Activated CD8-positive, alpha-beta memory T cell treated with anti-CD3 and anti-CD28 coated beads, Interleukin-2, amount 10 ng/mL, durations not matched to agents 7 days and 5 days (primary cell): ENCODE measurements around the gene MCL1. TPM values are rescaled to one million over a fixed set of nuclear protein-coding genes. Genes with fewer than 3 reads are reported as not detected.
"Not testable (repeated sequence)": the region's sequence is repeated elsewhere in the genome, so short reads cannot be mapped to it uniquely, and the experiment has no call there.

Source experiments
- ATAC-seq: fragments of 150-1000 bp; cut with Tn5 transposase; one replicate; pipeline ENCODE4 v1.10.0; 2021; ENCODE audit warnings: moderate library complexity
- CTCF ChIA-PET: fragments of 350-600 bp; sonication (Branson Sonifier 250); formaldehyde crosslinking; loops from one replicate; lab custom pipeline; 2021; ENCODE audit warnings: antibody characterized with exemption; lab: Charles Lee
- DNase-seq: peaks from one replicate; pipeline ENCODE4 v3.0.0-alpha.2; 2020
- H3K27ac Mint-ChIP-seq: one replicate; pipeline ENCODE4 v1.8.0; 2021; ENCODE audit warnings: mild to moderate bottlenecking, mixed read lengths
- H3K27me3 Mint-ChIP-seq: one replicate; pipeline ENCODE4 v1.8.0; 2021; ENCODE audit warnings: mixed read lengths
- H3K36me3 Mint-ChIP-seq: one replicate; pipeline ENCODE4 v1.8.0; 2021; ENCODE audit warnings: mild to moderate bottlenecking, mixed read lengths
- H3K4me1 Mint-ChIP-seq: one replicate; pipeline ENCODE4 v1.8.0; 2021; ENCODE audit warnings: mixed read lengths
- H3K4me3 Mint-ChIP-seq: one replicate; pipeline ENCODE4 v1.8.0; 2021; ENCODE audit warnings: mild to moderate bottlenecking, moderate library complexity, mixed read lengths
- H3K9me3 Mint-ChIP-seq: one replicate; pipeline ENCODE4 v1.8.0; 2022; ENCODE audit warnings: low read depth, mixed read lengths
- total RNA-seq, 2 experiments: library from RNA; stranded (reverse); gene quantifications; one replicate each; pipeline ENCODE4 v1.2.3, GENCODE V29; 2021

Gene MCL1
- total RNA-seq, 2 experiments from 2014 or later = 373 to 408 TPM

GRCh38 chr1:150615346-150616201 is 36.2 kb upstream of the MCL1 start:
- Mint-ChIP-seq H3K27ac (peak overlapping the region; percentile 90), H3K27me3 (no peaks in the 10 kb centered on the region)
- CTCF ChIA-PET = interaction anchor here (0.8 to 19.0 kb wide), 6 partner anchors 37 to 152 kb away, joined by 3 to 297 read pairs (median 3); partner anchors contain the start of gene MCL1

GRCh38 chr1:150613061-150613920 is 33.9 kb upstream of the MCL1 start:
- Mint-ChIP-seq H3K4me3 (peak overlapping the region; percentile 63), H3K9me3 (no peaks in the 10 kb centered on the region)
- CTCF ChIA-PET = interaction anchor here (0.9 to 19.0 kb wide), 6 partner anchors 10 to 52 kb away, joined by 3 to 297 read pairs (median 4); partner anchors contain the start of gene ENSA

More at GRCh38 chr1:150615346-150616201, 36.2 kb upstream of the MCL1 start:
- Mint-ChIP-seq H3K9me3 (no peaks in the 10 kb centered on the region), H3K4me1 (peaks cover 75% of the 10 kb centered on the region), H3K36me3 (peaks cover 48% of the 10 kb centered on the region), H3K4me3 (peak overlapping the region; percentile 20)
- peak; percentile 8 for ATAC-seq
- DNase-seq = peak; percentile 63

DNA sequence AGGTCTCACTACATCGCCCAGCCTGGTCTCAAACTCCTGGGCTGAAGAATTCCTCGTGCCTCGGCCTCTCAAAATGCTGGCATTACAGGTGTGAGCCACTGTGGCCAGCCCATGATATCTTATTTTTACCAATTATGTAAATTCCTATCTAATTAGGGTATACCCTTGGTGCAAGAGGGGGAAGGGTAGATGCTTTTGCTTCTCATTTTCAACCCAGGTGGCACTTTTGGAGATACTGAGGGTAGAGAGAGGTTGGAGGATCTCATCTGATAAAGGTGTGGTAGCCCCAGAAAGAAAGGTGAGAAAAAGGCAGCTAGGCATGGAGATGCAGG is 32.6 kb upstream of the MCL1 start:
- CTCF ChIA-PET = interaction anchor here (1.0 to 19.0 kb wide), 4 partner anchors 9 to 51 kb away, joined by 4 to 297 read pairs (median 12); partner anchors contain the start of gene MCL1
- ATAC-seq = no peak
- Mint-ChIP-seq H3K4me1 (peaks cover 67% of the 10 kb centered on the region), H3K27ac (peak overlapping the region; percentile 83), H3K27me3 (no peaks in the 10 kb centered on the region), H3K9me3 (no peaks in the 10 kb centered on the region), H3K36me3 (peaks cover 38% of the 10 kb centered on the region), H3K4me3 (peak overlapping the region; percentile 43)
- DNase-seq = no peak

More at GRCh38 chr1:150613061-150613920, 33.9 kb upstream of the MCL1 start:
- Mint-ChIP-seq H3K4me1 (peaks cover 70% of the 10 kb centered on the region), H3K27ac (peak overlapping the region; percentile 83), H3K27me3 (no peaks in the 10 kb centered on the region), H3K36me3 (peaks cover 41% of the 10 kb centered on the region)
- peak; percentile 63 for ATAC-seq
- DNase-seq = peak; percentile 75

- peaks cover 35% of the 10 kb centered on the region for H3K36me3 Mint-ChIP-seq
- H3K27ac Mint-ChIP-seq = peak overlapping the region; percentile 83
- CTCF ChIA-PET = interaction anchor here (1.4 to 19.0 kb wide), 3 partner anchors 10 to 49 kb away, joined by 6 to 297 read pairs (median 21); partner anchors contain the start of gene MCL1
- ATAC-seq = no peak
- no peak overlapping the region for H3K4me3 Mint-ChIP-seq
- no peaks in the 10 kb centered on the region for H3K9me3 Mint-ChIP-seq
- no peaks in the 10 kb centered on the region for H3K27me3 Mint-ChIP-seq
- no peak for DNase-seq
- H3K4me1 Mint-ChIP-seq = peaks cover 55% of the 10 kb centered on the region
Measured at GRCh38 chr1:150610576-150610975, 31.2 kb upstream of the MCL1 start.

- Mint-ChIP-seq H3K27me3 (no peaks in the 10 kb centered on the region), H3K36me3 (peaks cover 30% of the 10 kb centered on the region), H3K4me3 (no peak overlapping the region), H3K27ac (peak overlapping the region; percentile 9), H3K9me3 (no peaks in the 10 kb centered on the region), H3K4me1 (peaks cover 50% of the 10 kb centered on the region)
- DNase-seq = no peak
- ATAC-seq = no peak
- CTCF ChIA-PET = interaction anchor here (0.9 to 19.0 kb wide), 5 partner anchors 11 to 58 kb away, joined by 3 to 297 read pairs (median 6); partner anchors contain the start of gene MCL1
Measured at GRCh38 chr1:150609732-150610131, 30.3 kb upstream of the MCL1 start.

DNA sequence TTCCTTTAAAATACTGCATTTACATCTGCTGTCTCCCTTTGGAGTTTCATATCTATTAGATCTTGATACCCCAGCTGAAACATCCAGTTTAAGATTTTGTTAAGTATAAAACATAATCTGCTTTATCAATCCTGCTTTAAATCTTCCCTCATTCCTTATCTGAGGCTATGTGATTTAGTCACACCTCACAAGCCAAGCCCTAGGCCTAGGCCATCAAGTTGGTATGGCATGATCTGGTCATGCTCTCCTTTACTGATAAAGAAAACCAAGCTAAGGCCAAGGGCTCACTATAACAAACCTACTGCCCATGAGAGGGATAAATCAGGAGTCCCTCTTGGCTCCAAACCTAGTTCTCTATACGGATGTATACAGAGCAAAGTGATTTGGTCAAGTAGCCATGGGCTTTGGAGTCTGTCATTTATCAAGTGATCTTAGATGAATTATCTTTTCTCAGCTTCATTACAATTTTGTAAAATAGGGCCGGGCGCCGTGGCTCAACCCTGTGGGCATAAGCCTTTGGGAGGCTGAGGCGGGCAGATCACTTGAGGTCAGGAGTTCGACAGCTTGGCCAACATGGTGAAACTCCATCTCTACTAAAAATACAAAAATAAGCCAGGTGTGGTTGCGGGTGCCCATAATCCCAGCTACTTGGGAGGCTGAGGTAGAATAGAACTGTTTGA is 27.2 kb upstream of the MCL1 start:
- CTCF ChIA-PET = interaction anchor here (0.9 to 19.0 kb wide), 4 partner anchors 11 to 45 kb away, joined by 3 to 297 read pairs (median 4); no protein-coding TSS in a partner anchor
- H3K4me3 Mint-ChIP-seq = no peak overlapping the region
- H3K4me1 Mint-ChIP-seq = peaks cover 29% of the 10 kb centered on the region
- ATAC-seq (no peak), DNase-seq (no peak)
- H3K9me3 Mint-ChIP-seq = no peaks in the 10 kb centered on the region
- H3K27ac Mint-ChIP-seq = no peak overlapping the region
- no peaks in the 10 kb centered on the region for H3K27me3 Mint-ChIP-seq
- H3K36me3 Mint-ChIP-seq = peaks cover 13% of the 10 kb centered on the region

DNA sequence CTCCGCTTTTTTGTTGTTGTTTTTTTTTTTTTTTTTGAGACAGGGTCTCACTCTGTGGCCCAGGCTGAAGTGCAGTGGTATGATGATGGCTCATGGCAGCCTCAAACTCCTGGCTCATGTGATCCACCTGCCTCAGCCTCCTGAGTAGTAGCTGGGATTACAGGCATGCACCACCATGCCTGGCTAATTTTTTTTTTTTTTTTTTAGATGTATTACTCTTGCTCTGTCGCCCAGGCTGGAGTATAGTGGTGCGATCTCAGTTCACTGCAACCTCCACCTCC is 26.0 kb upstream of the MCL1 start:
- Mint-ChIP-seq H3K36me3 (peaks cover 13% of the 10 kb centered on the region), H3K4me1 (peaks cover 22% of the 10 kb centered on the region)
- H3K4me3 Mint-ChIP-seq, H3K27me3 Mint-ChIP-seq, H3K9me3 Mint-ChIP-seq, H3K27ac Mint-ChIP-seq, DNase-seq, ATAC-seq: not testable (repeated sequence)
- CTCF ChIA-PET = interaction anchor here (19.0 kb wide), 1 partner anchor 44 kb away, joined by 297 read pairs; no protein-coding TSS in a partner anchor

DNA sequence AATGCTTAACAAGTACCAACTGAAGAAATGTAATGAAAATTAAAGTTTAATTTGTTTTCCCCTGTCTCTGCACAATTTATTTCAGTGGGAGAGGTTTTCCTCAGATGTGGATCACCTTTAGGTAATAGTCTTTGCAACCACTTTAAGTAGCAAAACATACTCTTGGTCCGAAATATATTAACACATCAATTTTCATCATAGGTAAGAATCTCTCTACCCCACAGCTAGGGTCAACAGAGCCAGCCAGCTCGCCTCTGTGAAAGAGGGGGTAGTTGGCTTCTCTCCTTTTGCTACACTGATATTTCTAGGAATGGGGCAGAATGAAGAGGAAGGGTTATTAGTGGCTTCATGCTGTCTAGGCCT is 24.8 kb upstream of the MCL1 start:
- CTCF ChIA-PET = interaction anchor here (1.5 kb wide), 1 partner anchor 44 kb away, joined by 5 read pairs; no protein-coding TSS in a partner anchor
- no peak overlapping the region for H3K4me3 Mint-ChIP-seq
- DNase-seq = no peak
- H3K4me1 Mint-ChIP-seq = peaks cover 15% of the 10 kb centered on the region
- no peak for ATAC-seq
- H3K36me3 Mint-ChIP-seq = peaks cover 8% of the 10 kb centered on the region
- peak overlapping the region; percentile 27 for H3K27ac Mint-ChIP-seq
- H3K27me3 Mint-ChIP-seq = no peaks in the 10 kb centered on the region
- H3K9me3 Mint-ChIP-seq = no peaks in the 10 kb centered on the region

DNA sequence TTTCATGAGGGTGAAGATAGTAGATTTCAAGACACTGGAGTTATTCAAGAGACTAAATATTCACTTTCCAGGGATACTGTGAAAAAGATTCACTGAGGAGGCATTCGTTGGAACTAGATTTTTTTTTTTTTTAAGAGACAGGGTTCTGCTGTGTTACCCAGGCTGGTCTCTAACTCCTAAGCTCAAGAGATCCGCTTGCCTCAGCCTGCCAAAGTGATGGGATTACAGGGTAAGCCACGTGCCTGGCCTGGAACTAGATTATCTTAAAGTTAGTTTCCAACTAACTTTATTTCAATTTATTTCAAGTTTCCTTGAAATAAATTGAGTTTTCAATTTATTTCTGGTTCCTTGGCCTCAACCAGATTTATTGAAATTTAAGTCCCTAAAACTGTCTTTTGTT is 24.3 kb upstream of the MCL1 start:
- Mint-ChIP-seq H3K4me3 (no peak overlapping the region), H3K36me3 (peaks cover 7% of the 10 kb centered on the region), H3K9me3 (no peaks in the 10 kb centered on the region), H3K4me1 (peaks cover 15% of the 10 kb centered on the region), H3K27ac (no peak overlapping the region), H3K27me3 (no peaks in the 10 kb centered on the region)
- no peak for ATAC-seq
- CTCF ChIA-PET = interaction anchor here (0.9 to 1.5 kb wide), 4 partner anchors 23 to 420 kb away, joined by 3 to 5 read pairs (median 3); no protein-coding TSS in a partner anchor
- no peak for DNase-seq

- not testable (repeated sequence) for H3K27me3 Mint-ChIP-seq, H3K36me3 Mint-ChIP-seq, ATAC-seq, H3K27ac Mint-ChIP-seq, H3K4me3 Mint-ChIP-seq, DNase-seq, H3K9me3 Mint-ChIP-seq
- CTCF ChIA-PET = interaction anchor here (1.3 kb wide), 1 partner anchor 32 kb away, joined by 3 read pairs; no protein-coding TSS in a partner anchor
- H3K4me1 Mint-ChIP-seq = peaks cover 15% of the 10 kb centered on the region
Measured at GRCh38 chr1:150602372-150602771, 23.0 kb upstream of the MCL1 start.

DNA sequence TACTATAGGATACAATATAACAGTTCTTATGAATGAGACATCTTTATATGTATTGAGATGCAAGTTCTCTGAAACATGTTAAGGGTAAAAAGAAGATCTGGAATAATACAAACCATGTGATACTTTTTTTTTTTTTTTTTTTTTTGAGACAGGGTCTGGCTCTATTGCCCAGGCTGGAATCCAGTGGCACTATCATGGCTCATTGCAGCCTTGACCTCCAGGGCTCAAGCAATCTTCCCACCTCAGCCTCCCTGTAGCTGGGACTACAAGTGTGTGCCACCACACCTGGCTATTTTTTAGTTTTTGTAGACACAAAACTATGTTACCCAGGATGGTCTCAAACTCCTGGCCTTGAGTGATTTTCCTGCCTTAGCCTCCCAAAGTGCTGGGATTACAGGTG is 22.1 kb upstream of the MCL1 start:
- no peak overlapping the region for H3K4me3 Mint-ChIP-seq
- CTCF ChIA-PET = interaction anchor here (0.9 kb wide), 1 partner anchor 12 kb away, joined by 3 read pairs; no protein-coding TSS in a partner anchor
- peaks cover 18% of the 10 kb centered on the region for H3K4me1 Mint-ChIP-seq
- DNase-seq (no peak), ATAC-seq (no peak)
- H3K27me3 Mint-ChIP-seq = no peaks in the 10 kb centered on the region
- no peaks in the 10 kb centered on the region for H3K9me3 Mint-ChIP-seq
- no peak overlapping the region for H3K27ac Mint-ChIP-seq
- H3K36me3 Mint-ChIP-seq = peaks cover 6% of the 10 kb centered on the region

- H3K27me3 Mint-ChIP-seq, CTCF ChIA-PET, DNase-seq, H3K9me3 Mint-ChIP-seq, H3K27ac Mint-ChIP-seq, H3K4me3 Mint-ChIP-seq, H3K36me3 Mint-ChIP-seq, ATAC-seq: not testable (repeated sequence)
- H3K4me1 Mint-ChIP-seq = peaks cover 10% of the 10 kb centered on the region
Measured at GRCh38 chr1:150598346-150598745, 18.9 kb upstream of the MCL1 start.
